Upper lobe of left lung (tissue), 6 donors: ENCODE results near the gene CYP4A22. TPM values are rescaled to one million over a fixed set of nuclear protein-coding genes. Genes with fewer than 3 reads are reported as not detected.

Source experiments
- ATAC-seq, 2 donors: fragments of 200-7000 bp; cut with Tn5 transposase; one replicate each; pipeline ENCODE4 v1.9.1; 2022; ENCODE audit warnings: mild to moderate bottlenecking in 2 of 2, moderate library complexity in 2 of 2; ENCODE audit not compliant: low FRiP score in 2 of 2
- DNase-seq, 2 donors: peaks; one replicate each; pipeline ENCODE4 v3.0.0-alpha.2; 2019 to 2020
- H3K27ac ChIP-seq, 4 donors: fragments of 200-600 bp; sonication (generic); one replicate each; pipeline ENCODE4 v1.5.1; 2016 to 2019
- H3K27me3 ChIP-seq, 4 donors: fragments of 200-600 bp; sonication (generic); one replicate each; pipeline ENCODE4 v1.5.1; 2017 to 2019
- H3K36me3 ChIP-seq, 4 donors: fragments of 200-600 bp; sonication (generic); one replicate each; pipeline ENCODE4 v1.5.1; 2016 to 2019
- H3K4me1 ChIP-seq, 4 donors: fragments of 200-600 bp; sonication (generic); one replicate each; pipeline ENCODE4 v1.5.1; 2018 to 2019
- H3K4me3 ChIP-seq, 4 donors: fragments of 200-600 bp; sonication (generic); one replicate each; pipeline ENCODE4 v1.5.1; 2017 to 2019; ENCODE audit warnings: mild to moderate bottlenecking in 2 of 4, moderate library complexity in 1 of 4
- H3K9me3 ChIP-seq, 4 donors: fragments of 200-600 bp; sonication (generic); one replicate each; pipeline ENCODE4 v1.5.1; 2018 to 2019
- EP300 ChIP-seq, 4 donors: sonication (generic); formaldehyde crosslinking; IDR thresholded peaks; one replicate each; pipeline ENCODE4 v1.5.1; 2017; ENCODE audit warnings: antibody characterized with exemption in 4 of 4, control low read depth in 2 of 4
- POLR2A ChIP-seq, 4 donors: fragments of 450-650 bp; IDR thresholded peaks; one replicate each; pipeline ENCODE4 v1.5.1; 2016 to 2017; ENCODE audit warnings: antibody characterized with exemption in 4 of 4, mild to moderate bottlenecking in 2 of 4
- POLR2AphosphoS5 ChIP-seq, 2 donors: sonication (generic); formaldehyde crosslinking; IDR thresholded peaks; one replicate each; pipeline ENCODE4 v1.5.1; 2017; ENCODE audit warnings: antibody characterized with exemption in 2 of 2
- WGBS, 2 donors: methylation state at CpG; one replicate each; pipeline ENCODE4 v1.1.5; 2017 to 2018; 5-methylcytosine and 5-hydroxymethylcytosine counted together
- total RNA-seq, 6 donors: library from RNA; depleted of rRNA in 4 of 6; stranded (reverse); fragments of >200 nt in 4 of 6; gene quantifications; one replicate each; pipeline versions ENCODE4 v1.1.0 to v1.2.1, GENCODE V29; 2016 to 2021
- TF ChIP-seq, protein P1 (sequence below), 6 experiments: fragments of 450-650 bp in 4 of 6; fragments of 200-600 bp in 2 of 6; sonication (generic) in 2 of 6; IDR thresholded peaks; one replicate each; pipeline ENCODE4 v1.5.1; 2016 to 2019; ENCODE audit warnings: antibody characterized with exemption in 6 of 6
- donor health status: DM: no; HTN: no; CAD: no; lungs with moderate emphysema.
- donor health status: DM: no; HTN: yes; CAD: no; lungs with severe emphysema.

CYP4A22 gene
- total RNA-seq, 6 donors from 2014 or later = 0.13 to 3.1 (median 1.6) TPM

DNA sequence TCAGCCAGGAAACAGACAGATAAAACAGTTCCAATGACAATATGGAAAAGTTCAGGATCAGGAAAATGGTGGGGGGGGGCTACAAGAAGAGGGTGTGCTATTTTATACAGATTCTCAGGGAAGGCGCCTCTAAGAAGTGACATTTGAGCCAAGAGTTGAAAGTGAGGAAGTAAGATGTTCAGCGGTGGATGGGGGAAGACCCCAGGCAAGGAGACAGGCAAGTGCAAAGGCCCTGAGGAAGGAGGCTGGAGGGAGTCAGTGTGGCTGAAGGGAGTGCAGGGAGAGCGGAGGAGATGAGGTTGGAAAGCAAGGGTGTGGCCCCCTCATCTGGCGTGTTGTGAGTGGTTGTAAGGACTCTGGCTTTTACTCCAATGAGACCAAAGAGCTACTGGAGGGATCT is 61.0 kb downstream of the CYP4A22 start:
- TF ChIP-seq POLR2A (IDR thresholded peaks at IDR 0.05) = no peak
- no peak for TF ChIP-seq EP300 (IDR thresholded peaks at IDR 0.05)
- TF ChIP-seq, protein P1, sequence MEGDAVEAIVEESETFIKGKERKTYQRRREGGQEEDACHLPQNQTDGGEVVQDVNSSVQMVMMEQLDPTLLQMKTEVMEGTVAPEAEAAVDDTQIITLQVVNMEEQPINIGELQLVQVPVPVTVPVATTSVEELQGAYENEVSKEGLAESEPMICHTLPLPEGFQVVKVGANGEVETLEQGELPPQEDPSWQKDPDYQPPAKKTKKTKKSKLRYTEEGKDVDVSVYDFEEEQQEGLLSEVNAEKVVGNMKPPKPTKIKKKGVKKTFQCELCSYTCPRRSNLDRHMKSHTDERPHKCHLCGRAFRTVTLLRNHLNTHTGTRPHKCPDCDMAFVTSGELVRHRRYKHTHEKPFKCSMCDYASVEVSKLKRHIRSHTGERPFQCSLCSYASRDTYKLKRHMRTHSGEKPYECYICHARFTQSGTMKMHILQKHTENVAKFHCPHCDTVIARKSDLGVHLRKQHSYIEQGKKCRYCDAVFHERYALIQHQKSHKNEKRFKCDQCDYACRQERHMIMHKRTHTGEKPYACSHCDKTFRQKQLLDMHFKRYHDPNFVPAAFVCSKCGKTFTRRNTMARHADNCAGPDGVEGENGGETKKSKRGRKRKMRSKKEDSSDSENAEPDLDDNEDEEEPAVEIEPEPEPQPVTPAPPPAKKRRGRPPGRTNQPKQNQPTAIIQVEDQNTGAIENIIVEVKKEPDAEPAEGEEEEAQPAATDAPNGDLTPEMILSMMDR (IDR thresholded peaks at IDR 0.05) = no peak
- no peak for TF ChIP-seq POLR2AphosphoS5 (IDR thresholded peaks at IDR 0.05)
- H3K9me3 ChIP-seq = no peaks in the 10 kb centered on the region
- H3K27me3 ChIP-seq = no peaks in the 10 kb centered on the region
- no peaks in the 10 kb centered on the region for H3K36me3 ChIP-seq
- no peak for ATAC-seq
- 81 to 83% methylated on average over 4 of the region's 4 CpGs for WGBS, 2 donors
- peaks cover 0 to under 1% (median under 1%) of the 10 kb centered on the region in 4 donors for H3K4me1 ChIP-seq
- no peak for DNase-seq
- no peak overlapping the region for H3K27ac ChIP-seq
- H3K4me3 ChIP-seq = no peak overlapping the region

Other genes with a start within 250 kb of the CYP4A22 start
- gene CYP4A11, start 196.0 kb upstream of the CYP4A22 start, total RNA-seq = under 1 TPM in 1 of 6 donors, not detected in 5; 0.14 TPM
- 10 to 100 TPM in 5 of 6 donors, 1 to 10 TPM in 1; 8.9 to 61.3 (median 21.4) TPM for gene CYP4X1, start 113.8 kb upstream of the CYP4A22 start, total RNA-seq
- gene CYP4Z1, start 70.2 kb upstream of the CYP4A22 start, total RNA-seq = 10 to 100 TPM in 1 of 6 donors, 1 to 10 TPM in 5; 2.1 to 10.0 (median 6.6) TPM
- gene PDZK1IP1, start 52.6 kb downstream of the CYP4A22 start, total RNA-seq = 10 to 100 TPM; 17.8 to 57.6 (median 41.4) TPM
- 10 to 100 TPM in 4 of 6 donors, 1 to 10 TPM in 2; 4.2 to 16.4 (median 10.8) TPM for gene TAL1, start 94.8 kb downstream of the CYP4A22 start, total RNA-seq
- gene STIL, start 176.7 kb downstream of the CYP4A22 start, total RNA-seq = 1 to 10 TPM; 1.1 to 7.0 (median 2.9) TPM
- gene CMPK1, start 196.3 kb downstream of the CYP4A22 start, total RNA-seq = 100 to 1,000 TPM in 3 of 6 donors, 10 to 100 TPM in 3; 36.7 to 134 (median 97.7) TPM